GM12878 (cell line): ENCODE results near the gene ACTRT3. TPM values are rescaled to one million over a fixed set of nuclear protein-coding genes. Genes with fewer than 3 reads are reported as not detected.
A peak's percentile ranks its signal among the peaks of the same experiment; 100 is the strongest.

Source experiments
- ATAC-seq: fragments of 200-7000 bp; cut with Tn5 transposase; 3 replicates; pipeline ENCODE4 v1.9.1; 2020; ENCODE audit warnings: mild to moderate bottlenecking, moderate library complexity
- BruUV-seq: library from RNA; stranded (reverse); fragments of 400-500 nt; replicated peaks from 2 replicates; lab custom pipeline; 2021; lab: Mats Ljungman, UMichigan
- CTCF ChIA-PET: fragments of 300-600 bp; sonication (Branson Sonifier 250); formaldehyde crosslinking; extraction: SDS; loops from one replicate; lab custom pipeline; 2021; ENCODE audit warnings: inconsistent platforms; lab: Yijun Ruan, JAX
- POLR2A ChIA-PET: fragments of 350-600 bp; formaldehyde crosslinking; extraction: SDS; loops from one replicate; lab custom pipeline; 2021; ENCODE audit warnings: inconsistent platforms; lab: Charles Lee
- RAD21 ChIA-PET: fragments of 300-600 bp; sonication (Branson Sonifier 250); formaldehyde crosslinking; loops from one replicate; lab custom pipeline; 2023; ENCODE audit warnings: antibody characterized with exemption; ENCODE audit not compliant: unreplicated experiment; lab: Charles Lee
- SMC1A ChIA-PET: fragments of 300-600 bp; sonication (Branson Sonifier 250); formaldehyde crosslinking; loops from one replicate; lab custom pipeline; 2023; ENCODE audit not compliant: unreplicated experiment, uncharacterized antibody; lab: Charles Lee
- DNase-seq: peaks from one replicate; pipeline ENCODE4 v3.0.0-alpha.2; 2011; ENCODE audit warnings: low read depth, low spot score
- FAIRE-seq: peaks from 3 replicates; lab custom pipeline; 2011; peaks lifted over from hg19 to GRCh38; lab: Jason Lieb, UNC
- H2AFZ ChIP-seq: 2 replicates; pipeline ENCODE4 v1.6.0; 2011; ENCODE audit warnings: low read depth, low read length, control low read depth; ENCODE audit not compliant: control insufficient read depth
- H3K27ac ChIP-seq: 2 replicates; pipeline ENCODE4 v1.5.1; 2011; ENCODE audit warnings: control low read depth; ENCODE audit not compliant: control insufficient read depth, insufficient read depth
- H3K27me3 ChIP-seq, 2 experiments: replicated peaks in 1 of 2; 2 replicates each; pipeline versions ENCODE4 v1.6.0 to v1.6.1; 2011; ENCODE audit warnings: low read length in 1 of 2; ENCODE audit not compliant: control insufficient read depth in 2 of 2, insufficient read depth in 2 of 2
- H3K36me3 ChIP-seq, 2 experiments: 2 replicates each; pipeline ENCODE4 v1.5.1; 2011; ENCODE audit warnings: low read length in 1 of 2; ENCODE audit not compliant: control insufficient read depth in 2 of 2, insufficient read depth in 2 of 2
- H3K4me1 ChIP-seq: 2 replicates; pipeline ENCODE4 v1.6.1; 2011; ENCODE audit warnings: mild to moderate bottlenecking, low read length, moderate library complexity, mixed read lengths; ENCODE audit not compliant: control insufficient read depth, insufficient read depth
- H3K4me2 ChIP-seq: 2 replicates; pipeline ENCODE4 v1.6.0; 2011; ENCODE audit warnings: control low read depth; ENCODE audit not compliant: control insufficient read depth, insufficient read depth
- H3K4me3 ChIP-seq: fragments of 200-600 bp; sonication (generic); 2 replicates; pipeline ENCODE4 v1.5.1; 2016
- H3K79me2 ChIP-seq: 2 replicates; pipeline ENCODE4 v1.6.0; 2011; ENCODE audit warnings: low read length; ENCODE audit not compliant: control insufficient read depth, insufficient read depth
- H3K9ac ChIP-seq: 2 replicates; pipeline ENCODE4 v1.8.0; 2011; ENCODE audit warnings: low read length, control low read depth, mixed read lengths; ENCODE audit not compliant: control insufficient read depth, insufficient read depth
- H3K9me3 ChIP-seq: replicated peaks from 3 replicates; pipeline ENCODE4 v1.5.1; 2011; ENCODE audit warnings: mild to moderate bottlenecking, low read length; ENCODE audit not compliant: control insufficient read depth, insufficient read depth
- H4K20me1 ChIP-seq: 2 replicates; pipeline ENCODE4 v1.6.0; 2011; ENCODE audit not compliant: control insufficient read depth, insufficient read depth
- ATF7 ChIP-seq: fragments of 450-650 bp; IDR thresholded peaks from 2 replicates; pipeline ENCODE4 v1.6.1; 2016; ENCODE audit warnings: low read depth, mild to moderate bottlenecking
- NBN ChIP-seq: fragments of 450-650 bp; IDR thresholded peaks from 2 replicates; pipeline ENCODE4 v1.6.1; 2016
- TAF1 ChIP-seq: IDR thresholded peaks from 2 replicates; pipeline ENCODE4 v1.6.1; 2011; ENCODE audit warnings: mild to moderate bottlenecking, low read depth, low read length, borderline replicate concordance
- ZNF24 ChIP-seq: fragments of 450-650 bp; IDR thresholded peaks from 2 replicates; pipeline ENCODE4 v1.6.1; 2017; ENCODE audit warnings: antibody characterized with exemption, mild to moderate bottlenecking
- WGBS: methylation state at CpG from one replicate; pipeline ENCODE4 v1.1.6; 2016; ENCODE audit warnings: low lambda C conversion rate; ENCODE audit not compliant: insufficient replicate concordance, insufficient coverage; ENCODE audit errors: missing lambda C conversion rate; 5-methylcytosine and 5-hydroxymethylcytosine counted together
- in situ Hi-C: fragments of 300-500 bp; cut with MboI; formaldehyde crosslinking; loops from 9 replicates; pipeline ENCODE4 v1.14.3; 2018; ENCODE audit warnings: mixed read lengths
- intact Hi-C: fragments of 100-400 bp; cut with micrococcal nuclease; formaldehyde crosslinking; loops from one replicate; pipeline ENCODE4 v1.14.2; 2022; ENCODE audit not compliant: unreplicated experiment
- polyA plus RNA-seq, 11 experiments: library from polyadenylated mRNA; depleted of rRNA in 4 of 11; unstranded in 6 of 11; stranded (reverse) in 5 of 11; fragments of >200 nt; fragmentation: Nextera tagmentation in 4 of 11; fragmentation: Illumina TruSeq in 1 of 11; extraction: Ambion mirVana in 4 of 11; extraction: Trizol in 1 of 11; gene quantifications; 1 replicate in 1 of 11; 2 replicates in 10 of 11; pipeline versions ENCODE4 v1.2.1 to v1.2.3, GENCODE V29; 2011 to 2016; ENCODE audit warnings: inconsistent platforms in 2 of 11, missing spikeins in 2 of 11, low read depth in 1 of 11
- total RNA-seq, 4 experiments: library from RNA; depleted of rRNA in 3 of 4; stranded (reverse); fragments of >200 nt in 3 of 4; fragmentation: Illumina TruSeq in 1 of 4; extraction: Trizol in 1 of 4; gene quantifications; 2 replicates each; pipeline versions ENCODE4 v1.2.1 to v1.2.3, GENCODE V29; 2013 to 2021
- TF ChIP-seq, protein P1 (sequence below): fragments of 450-650 bp; IDR thresholded peaks from 2 replicates; pipeline ENCODE4 v1.6.1; 2016; ENCODE audit warnings: mild to moderate bottlenecking
- TF ChIP-seq, protein P2 (sequence below): fragments of 450-650 bp; IDR thresholded peaks from 2 replicates; pipeline ENCODE4 v1.6.1; 2016; ENCODE audit warnings: mild to moderate bottlenecking

The ACTRT3 gene
- total and polyA plus RNA-seq, 10 of the 15 experiments (the other 5 are each of a cell fraction or from before 2014, with no cell fraction given) = 0.02 to 0.58 (median 0.11) TPM; not detected in 1

GRCh38 chr3:169787791-169788190 is 18.4 kb upstream of the ACTRT3 start:
- TF ChIP-seq, protein P1, sequence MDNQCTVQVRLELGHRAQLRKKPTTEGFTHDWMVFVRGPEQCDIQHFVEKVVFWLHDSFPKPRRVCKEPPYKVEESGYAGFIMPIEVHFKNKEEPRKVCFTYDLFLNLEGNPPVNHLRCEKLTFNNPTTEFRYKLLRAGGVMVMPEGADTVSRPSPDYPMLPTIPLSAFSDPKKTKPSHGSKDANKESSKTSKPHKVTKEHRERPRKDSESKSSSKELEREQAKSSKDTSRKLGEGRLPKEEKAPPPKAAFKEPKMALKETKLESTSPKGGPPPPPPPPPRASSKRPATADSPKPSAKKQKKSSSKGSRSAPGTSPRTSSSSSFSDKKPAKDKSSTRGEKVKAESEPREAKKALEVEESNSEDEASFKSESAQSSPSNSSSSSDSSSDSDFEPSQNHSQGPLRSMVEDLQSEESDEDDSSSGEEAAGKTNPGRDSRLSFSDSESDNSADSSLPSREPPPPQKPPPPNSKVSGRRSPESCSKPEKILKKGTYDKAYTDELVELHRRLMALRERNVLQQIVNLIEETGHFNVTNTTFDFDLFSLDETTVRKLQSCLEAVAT = no peak
- TF ChIP-seq TAF1 (no peak), ATF7 (peak; percentile 81), NBN (no peak), ZNF24 (no peak)
- TF ChIP-seq, protein P2, sequence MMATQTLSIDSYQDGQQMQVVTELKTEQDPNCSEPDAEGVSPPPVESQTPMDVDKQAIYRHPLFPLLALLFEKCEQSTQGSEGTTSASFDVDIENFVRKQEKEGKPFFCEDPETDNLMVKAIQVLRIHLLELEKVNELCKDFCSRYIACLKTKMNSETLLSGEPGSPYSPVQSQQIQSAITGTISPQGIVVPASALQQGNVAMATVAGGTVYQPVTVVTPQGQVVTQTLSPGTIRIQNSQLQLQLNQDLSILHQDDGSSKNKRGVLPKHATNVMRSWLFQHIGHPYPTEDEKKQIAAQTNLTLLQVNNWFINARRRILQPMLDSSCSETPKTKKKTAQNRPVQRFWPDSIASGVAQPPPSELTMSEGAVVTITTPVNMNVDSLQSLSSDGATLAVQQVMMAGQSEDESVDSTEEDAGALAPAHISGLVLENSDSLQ = peak; percentile 30; the same call in 1 of the 2 replicates
- TF ChIP-seq, all 136 proteins: peak for 2
- Histone ChIP-seq H3K9me3 (no peaks in the 10 kb centered on the region), H3K27me3 (no peaks in the 10 kb centered on the region), H3K4me3 (no peak overlapping the region), H3K4me1 (no peaks in the 10 kb centered on the region), H3K36me3 (peaks cover 0 to 24% of the 10 kb centered on the region in 2 experiments; a peak in 3 of 4 replicates), H3K9ac (no peak overlapping the region), H3K79me2 (no peaks in the 10 kb centered on the region), H3K4me2 (no peak overlapping the region), H2AFZ (no peak overlapping the region), H4K20me1 (no peaks in the 10 kb centered on the region), H3K27ac (no peak overlapping the region)
- ATAC-seq = no peak
- FAIRE-seq = no peak
- in situ Hi-C loops (no loop called here), intact Hi-C loops (no loop called here)
- ChIA-PET POLR2A (no interaction called here), RAD21 (no interaction called here), CTCF (no interaction called here), SMC1A (no interaction called here)
- no TSS peak for BruUV-seq
- WGBS = 100% methylated on average over 1 of the region's 1 CpG
- no peak for DNase-seq
